HG02973 (cell line): ENCODE results near the gene OR11H6.
"Not testable (repeated sequence)": the region's sequence is repeated elsewhere in the genome, so short reads cannot be mapped to it uniquely, and the experiment has no call there.

Experiments
- ATAC-seq: cut with Tn5 transposase; IDR thresholded peaks from one replicate; pipeline ENCODE4 v1.9.1; 2021; ENCODE audit warnings: moderate library complexity; ENCODE audit not compliant: unreplicated experiment

Gene OR11H6

GRCh38 chr14:20262642-20263128 lies 39.2 kb downstream of the OR11H6 start:
- no peak for ATAC-seq

- ATAC-seq = not testable (repeated sequence)
Measured at GRCh38 chr14:20264361-20264760, 40.9 kb downstream of the OR11H6 start.

- no peak for ATAC-seq
Measured at GRCh38 chr14:20274062-20274461, 50.6 kb downstream of the OR11H6 start.
